Measurements from ENCODE around the gene CDC20.

CDC20 gene

DNA sequence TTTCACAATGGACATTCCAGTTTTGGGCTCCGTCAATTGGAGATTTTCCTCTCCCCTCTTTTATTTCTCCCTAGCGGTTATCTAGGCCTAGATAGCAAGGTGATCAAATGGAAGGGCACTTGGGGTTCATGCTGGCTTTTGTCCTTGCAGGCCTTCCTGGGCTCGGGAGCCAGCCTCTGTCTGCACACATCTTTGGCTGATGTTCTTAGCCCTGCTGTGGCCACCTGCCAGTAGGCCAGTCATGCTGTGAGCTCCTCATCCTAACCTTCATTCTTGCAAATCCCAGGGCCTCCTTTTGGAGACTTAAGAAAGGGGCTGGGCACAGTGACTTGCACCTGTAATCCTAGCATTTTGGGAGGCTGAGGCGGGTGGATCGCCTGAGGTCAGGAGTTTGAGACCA lies 44.5 kb upstream of the CDC20 start:
- DNase-seq (ENCODE audit: low read depth), result peak; percentile 18
- no peak for TF ChIP-seq CTCF (conservative IDR thresholded peaks at IDR 0.05; ENCODE audit: control insufficient read depth, insufficient read depth, low read depth, low read length)
- H3K4me3 ChIP-seq (ENCODE audit: control insufficient read depth, low read depth, low read length), result no peak overlapping the region

- no peak for TF ChIP-seq CTCF (conservative IDR thresholded peaks at IDR 0.05; ENCODE audit: control insufficient read depth, insufficient read depth, low read depth, low read length)
- no peak overlapping the region for H3K4me3 ChIP-seq (ENCODE audit: control insufficient read depth, low read depth, low read length)
- no peak for DNase-seq (ENCODE audit: low read depth)
Measured at GRCh38 chr1:43315481-43315880, 43.3 kb upstream of the CDC20 start.

GRCh38 chr1:43315963-43316737 lies 42.6 kb upstream of the CDC20 start:
- TF ChIP-seq CTCF (conservative IDR thresholded peaks at IDR 0.05; ENCODE audit: control insufficient read depth, insufficient read depth, low read depth, low read length), result no peak
- no peak overlapping the region for H3K4me3 ChIP-seq (ENCODE audit: control insufficient read depth, low read depth, low read length)
- no peak for DNase-seq (ENCODE audit: low read depth)

DNA sequence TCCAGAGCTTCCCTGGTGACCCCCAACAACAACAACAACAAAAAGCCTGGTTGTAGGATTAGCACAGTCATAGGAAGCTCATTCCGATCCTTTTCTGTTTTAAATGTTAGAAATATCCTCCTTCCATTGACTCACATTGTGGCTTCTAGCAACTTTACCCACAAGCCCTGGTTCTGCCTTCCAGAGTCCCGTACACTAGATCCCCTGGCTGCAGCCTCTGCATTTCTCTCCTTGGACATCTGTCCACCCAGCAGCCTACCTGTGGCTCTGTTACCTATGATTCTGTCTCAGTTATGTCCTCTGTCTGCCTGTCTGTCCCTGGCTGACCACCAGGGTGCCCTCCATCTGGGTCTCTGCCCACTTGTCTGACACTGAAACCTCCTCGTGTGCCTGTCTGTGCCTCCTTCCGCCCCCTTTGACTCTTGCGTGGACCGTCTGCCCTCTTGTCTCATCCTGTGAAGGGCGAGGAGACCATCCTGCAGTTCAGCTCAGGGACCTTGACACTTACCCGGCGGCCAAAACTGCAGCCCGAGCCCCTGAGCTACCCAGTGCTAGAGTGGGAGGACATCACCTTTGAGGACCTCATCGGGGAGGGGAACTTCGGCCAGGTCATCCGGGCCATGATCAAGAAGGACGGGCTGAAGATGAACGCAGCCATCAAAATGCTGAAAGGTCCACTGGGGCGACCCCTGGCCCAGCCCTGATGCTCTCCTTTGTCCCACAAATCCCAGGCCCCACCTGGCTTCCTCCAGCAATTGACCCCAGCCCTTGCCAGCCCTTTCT lies 41.9 kb upstream of the CDC20 start:
- no peak overlapping the region for H3K4me3 ChIP-seq (ENCODE audit: control insufficient read depth, low read depth, low read length)
- DNase-seq (ENCODE audit: low read depth), result no peak
- TF ChIP-seq CTCF (conservative IDR thresholded peaks at IDR 0.05; ENCODE audit: control insufficient read depth, insufficient read depth, low read depth, low read length), result peak; percentile 20

DNA sequence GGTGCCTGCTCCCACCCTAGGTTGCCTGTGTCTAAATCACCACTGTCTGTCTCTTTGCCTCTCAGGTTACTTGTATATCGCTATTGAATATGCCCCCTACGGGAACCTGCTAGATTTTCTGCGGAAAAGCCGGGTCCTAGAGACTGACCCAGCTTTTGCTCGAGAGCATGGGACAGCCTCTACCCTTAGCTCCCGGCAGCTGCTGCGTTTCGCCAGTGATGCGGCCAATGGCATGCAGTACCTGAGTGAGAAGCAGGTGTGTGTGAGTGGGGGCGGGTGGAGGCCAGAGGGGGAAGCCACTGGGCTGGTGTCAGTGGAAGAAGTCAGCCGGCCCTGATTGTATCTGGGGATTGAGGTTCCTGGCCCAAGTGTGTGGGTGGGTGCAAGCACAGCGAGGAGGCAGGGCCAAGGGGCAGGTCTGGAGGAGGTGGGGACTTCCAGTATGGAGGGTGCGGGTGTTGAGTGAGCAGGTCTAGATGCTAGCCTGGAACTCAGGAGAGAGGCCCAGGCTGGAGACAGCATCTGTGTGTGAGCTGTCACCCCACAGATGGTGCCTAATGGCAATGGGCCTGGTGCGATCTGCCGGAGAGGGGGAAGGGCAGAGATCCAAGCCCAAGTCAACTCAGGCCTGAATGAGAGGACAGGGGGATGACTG lies 40.8 kb upstream of the CDC20 start:
- no peak for TF ChIP-seq CTCF (conservative IDR thresholded peaks at IDR 0.05; ENCODE audit: control insufficient read depth, insufficient read depth, low read depth, low read length)
- H3K4me3 ChIP-seq (ENCODE audit: control insufficient read depth, low read depth, low read length), result no peak overlapping the region
- DNase-seq (ENCODE audit: low read depth), result peak; percentile 48

GRCh38 chr1:43318831-43319230 lies 40.0 kb upstream of the CDC20 start:
- DNase-seq (ENCODE audit: low read depth), result no peak
- TF ChIP-seq CTCF (conservative IDR thresholded peaks at IDR 0.05; ENCODE audit: control insufficient read depth, insufficient read depth, low read depth, low read length), result no peak
- no peak overlapping the region for H3K4me3 ChIP-seq (ENCODE audit: control insufficient read depth, low read depth, low read length)
